ENCODE results near the gene LCNL1. TPM values are rescaled to one million over a fixed set of nuclear protein-coding genes. Genes with fewer than 3 reads are reported as not detected.

The LCNL1 gene
- polyA plus RNA-seq, 4 donors: 0.08 to 0.35 (median 0.19) TPM

DNA sequence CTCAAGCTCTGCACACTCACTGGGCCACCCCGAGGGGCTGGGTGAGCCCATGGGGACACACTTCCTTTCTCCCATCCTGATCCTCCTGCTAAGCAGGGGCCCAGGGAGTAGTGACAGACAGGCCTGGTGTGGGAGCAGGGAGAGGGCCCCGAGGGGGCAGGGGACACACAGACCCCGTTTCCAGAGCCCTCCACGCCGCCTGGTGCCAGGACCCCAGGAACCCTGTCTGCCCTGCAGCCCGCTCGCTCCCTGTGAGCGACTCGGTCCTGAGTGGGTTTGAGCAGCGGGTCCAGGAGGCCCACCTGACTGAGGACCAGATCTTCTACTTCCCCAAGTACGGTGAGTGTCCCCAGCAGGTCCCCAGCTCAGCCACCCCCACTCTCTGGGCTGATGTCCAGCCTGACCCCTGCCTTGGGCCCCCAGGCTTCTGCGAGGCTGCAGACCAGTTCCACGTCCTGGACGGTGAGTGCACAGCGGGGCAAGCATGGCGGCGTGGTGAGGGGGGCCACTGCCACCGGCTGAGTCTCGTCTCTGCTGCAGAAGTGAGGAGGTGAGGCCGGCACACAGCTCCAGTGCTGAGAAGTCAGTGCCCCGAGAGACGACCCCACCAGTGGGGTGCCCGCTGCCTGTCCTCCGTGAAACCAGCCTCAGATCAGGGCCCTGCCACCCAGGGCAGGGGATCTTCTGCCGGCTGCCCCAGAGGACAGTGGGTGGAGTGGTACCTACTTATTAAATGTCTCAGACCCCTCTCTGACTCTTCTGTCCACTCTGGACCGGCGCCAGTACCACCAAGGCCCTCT lies 36.4 kb upstream of the LCNL1 start:
- DNase-seq (ENCODE audit: low read depth in 4 of 4, low spot score in 3 of 4): no peak

DNA sequence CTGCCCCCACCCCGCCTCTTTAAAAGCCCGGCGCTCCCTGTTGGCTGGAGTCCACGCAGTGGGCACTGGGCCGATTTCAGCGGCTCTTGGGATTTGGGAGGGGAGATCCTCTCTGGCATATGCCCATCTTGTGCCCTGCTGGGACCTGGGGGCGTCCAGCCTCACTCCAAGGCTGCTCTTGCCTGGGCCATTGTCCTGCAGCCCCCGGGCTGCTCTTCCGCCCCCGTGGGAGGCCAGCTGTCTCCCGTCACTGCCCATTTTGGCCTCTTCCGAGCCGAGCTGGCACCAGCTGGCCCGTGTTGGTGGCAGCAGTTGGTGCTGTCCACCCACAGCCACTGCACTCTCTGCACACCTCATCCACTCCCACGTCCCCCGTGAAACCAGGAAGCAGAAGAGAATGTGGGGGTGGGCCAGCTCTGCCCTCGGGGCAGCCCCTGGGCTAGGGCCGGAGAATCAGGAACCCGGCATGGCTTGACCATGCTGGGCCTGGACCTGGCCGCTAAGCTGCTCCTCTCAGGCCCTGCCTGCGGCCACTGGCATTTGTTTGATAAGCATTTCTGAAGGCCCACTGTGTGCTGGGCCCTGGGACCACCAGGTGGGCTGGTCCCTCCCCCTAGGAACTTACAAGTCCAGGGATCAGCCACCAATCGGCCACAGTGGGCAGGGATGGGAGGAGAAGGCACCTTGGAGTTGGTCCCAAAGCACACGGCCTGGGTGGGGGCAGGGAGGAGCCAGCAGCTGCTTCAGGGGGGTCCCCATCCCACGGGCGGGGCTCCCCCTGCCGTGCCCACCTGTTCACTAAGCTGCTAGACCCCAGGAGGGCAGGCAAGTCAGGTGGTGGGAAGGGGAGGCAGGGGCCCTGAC lies 35.5 kb upstream of the LCNL1 start:
- DNase-seq (ENCODE audit: low read depth in 4 of 4, low spot score in 3 of 4): no peak

DNA sequence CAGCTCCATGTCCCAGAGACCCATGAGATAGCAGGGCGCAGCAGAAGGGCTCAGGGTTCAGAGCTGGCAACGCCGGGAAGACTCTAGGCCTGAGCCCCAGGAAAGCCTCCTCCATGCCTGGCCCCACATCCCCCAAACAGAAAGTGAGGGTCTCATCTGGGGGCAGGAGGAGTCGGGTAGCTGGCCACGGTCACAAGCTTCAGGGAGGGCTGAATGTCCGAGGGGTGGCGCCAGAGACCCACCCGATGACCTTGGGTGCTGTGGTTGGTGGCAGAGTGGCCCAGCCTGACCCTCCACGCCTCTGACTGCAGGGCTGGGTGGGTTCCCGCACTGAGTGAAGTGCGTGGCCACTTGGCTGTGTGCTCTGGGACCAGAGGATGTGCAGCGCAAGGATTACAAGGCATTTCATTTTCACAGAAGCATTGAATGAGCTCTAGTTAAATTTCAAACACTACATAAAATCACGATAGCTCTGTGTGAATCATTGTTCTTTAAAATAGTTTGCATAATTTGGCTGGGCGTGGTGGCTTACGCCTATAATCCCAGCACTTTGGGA lies 34.8 kb upstream of the LCNL1 start:
- DNase-seq (ENCODE audit: low read depth in 4 of 4, low spot score in 3 of 4): no peak

DNA sequence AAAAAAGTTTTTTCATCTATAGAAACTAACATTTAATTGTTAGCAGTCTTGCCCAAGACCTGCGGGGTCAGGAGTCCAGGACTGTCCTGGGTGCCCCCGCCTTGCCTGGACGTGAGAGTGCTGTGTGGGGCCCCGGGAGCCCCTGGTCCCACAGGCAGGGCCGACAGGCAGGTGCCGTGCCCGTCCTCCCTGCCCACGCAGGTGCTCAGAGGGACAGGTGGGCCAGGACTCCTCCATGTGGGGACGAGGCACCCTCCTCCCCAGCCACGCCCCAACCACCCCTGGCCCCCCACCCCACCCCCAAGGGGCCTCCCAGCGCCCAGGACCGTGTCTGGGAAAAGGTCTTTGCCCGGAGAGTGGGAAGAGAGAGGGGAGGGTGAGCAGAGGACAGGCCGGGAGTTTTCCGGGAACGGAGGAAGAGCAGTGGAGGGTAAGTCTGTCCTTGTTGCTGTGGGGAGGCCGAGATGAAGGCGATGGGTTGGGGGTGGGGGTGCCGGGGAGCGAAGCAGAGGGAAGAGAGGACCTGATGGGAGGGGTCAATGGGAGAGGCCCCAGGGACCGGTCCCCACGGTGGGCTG lies 33.5 kb upstream of the LCNL1 start:
- DNase-seq (ENCODE audit: low read depth in 4 of 4, low spot score in 3 of 4): no peak

DNA sequence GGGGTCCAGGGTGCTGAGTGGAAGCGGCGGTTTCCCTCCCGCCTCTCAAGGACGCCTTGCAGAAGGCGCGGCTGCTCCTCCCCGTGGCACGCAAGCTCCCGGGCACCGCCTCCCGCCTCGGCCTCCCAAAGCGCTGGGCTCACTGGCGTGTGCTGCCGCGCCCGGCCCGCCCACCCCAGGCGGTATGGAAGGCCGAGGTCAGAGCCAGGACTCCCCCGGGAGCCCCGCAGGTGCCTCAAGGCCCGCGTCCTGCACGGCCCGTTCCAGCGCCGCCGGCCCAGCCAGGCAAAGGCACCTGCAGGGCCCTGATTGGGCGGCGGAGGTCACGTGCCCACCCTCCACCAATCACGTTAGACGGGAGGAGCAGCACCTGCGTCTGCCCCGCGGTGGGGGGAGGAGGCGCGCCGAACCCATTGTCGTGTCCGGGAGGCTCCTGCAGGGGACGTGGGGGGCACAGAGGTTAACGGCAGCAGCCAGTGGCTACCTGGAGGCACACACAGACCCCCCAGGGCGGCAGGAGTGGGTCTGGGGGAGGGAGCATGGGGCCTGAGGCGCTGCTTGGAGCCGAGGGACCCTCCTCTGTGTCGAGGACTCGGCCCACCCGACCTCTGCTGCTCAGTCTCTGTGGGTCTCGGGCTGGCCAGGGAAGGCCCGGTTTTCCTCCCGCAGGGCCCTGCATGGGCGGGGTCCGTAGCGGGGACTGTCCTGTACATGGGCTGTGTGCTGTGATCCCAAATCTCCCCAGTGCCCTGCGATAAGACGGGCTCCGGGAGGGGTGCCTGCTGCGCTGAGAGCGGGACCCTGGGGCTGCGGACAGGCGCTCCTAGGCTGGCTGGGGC lies 32.8 kb upstream of the LCNL1 start:
- peak; percentile 79 to 87 (median 84) for DNase-seq (ENCODE audit: low read depth in 4 of 4, low spot score in 3 of 4)

DNA sequence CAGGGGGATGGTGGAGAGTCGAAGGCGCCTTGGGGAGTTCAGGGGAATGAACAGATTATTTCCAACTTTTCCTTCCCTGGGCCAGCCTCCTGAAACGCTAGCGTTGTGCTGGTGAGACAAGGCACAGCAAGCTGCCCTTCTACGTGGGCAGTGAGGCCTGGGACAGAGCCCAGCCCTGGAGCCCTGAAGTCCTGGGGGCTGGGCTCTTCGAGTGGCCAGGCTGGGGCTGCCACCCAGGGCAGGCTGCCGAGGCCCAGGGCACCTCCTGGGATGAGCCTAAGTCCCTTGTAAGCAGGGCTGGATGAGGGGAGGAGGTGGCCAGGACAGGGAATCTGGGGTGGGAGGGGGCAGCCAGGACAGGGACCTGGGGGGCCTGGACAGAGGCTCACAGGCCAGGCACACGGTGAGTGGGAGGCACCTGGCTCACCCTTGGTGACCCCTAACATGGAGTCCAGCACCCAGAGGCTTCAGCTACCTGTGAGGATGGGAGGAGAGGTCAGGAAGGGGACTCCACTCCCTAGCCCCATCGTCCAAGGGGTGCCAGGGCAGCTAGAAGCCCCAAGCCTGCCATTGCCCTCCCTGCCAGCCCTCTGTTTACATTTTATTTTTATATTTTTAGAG lies 32.0 kb upstream of the LCNL1 start:
- no peak for DNase-seq (ENCODE audit: low read depth in 4 of 4, low spot score in 3 of 4)

DNA sequence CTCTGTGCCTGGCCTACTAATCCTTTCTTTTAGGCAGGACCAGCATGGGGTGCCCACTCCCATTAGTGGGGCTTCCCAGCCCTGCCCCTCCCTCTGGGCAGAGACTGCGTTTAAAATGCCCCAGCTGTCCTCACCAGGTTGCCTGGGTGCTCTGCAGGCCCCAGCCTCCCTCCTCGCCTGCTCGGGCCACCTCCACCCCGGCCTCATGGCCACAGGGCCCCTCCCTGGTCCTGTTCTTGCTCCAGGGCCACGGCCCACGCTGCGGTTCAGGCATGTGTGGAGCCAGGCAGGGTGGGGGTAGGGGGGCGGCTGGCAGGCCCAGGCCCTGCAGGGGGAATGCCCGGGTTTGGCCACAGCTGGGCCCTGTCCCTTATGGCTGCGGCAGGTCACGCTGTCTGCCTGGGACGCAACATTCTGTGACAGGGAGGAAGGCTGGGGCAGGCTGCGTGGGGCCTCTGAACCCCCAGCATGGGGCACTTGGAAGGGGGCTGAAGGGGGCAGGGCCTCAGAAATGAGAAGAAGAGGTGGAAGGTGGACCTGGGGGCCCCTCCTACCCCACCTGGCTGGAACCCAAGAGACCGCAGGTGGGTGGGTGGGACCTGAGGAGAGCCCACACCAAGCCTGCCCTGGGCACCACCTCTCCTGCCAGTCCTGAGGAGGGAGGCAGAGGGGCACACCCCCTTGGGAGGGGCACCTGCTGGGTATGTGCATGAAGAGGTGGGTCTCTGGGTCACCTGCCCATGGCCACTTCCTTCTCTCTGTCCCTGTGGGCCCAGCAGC lies 31.1 kb upstream of the LCNL1 start, which contains the start of gene LCN12:
LCN12 (plus strand) TSS at position 733 of the 780 bp plus-strand sequence. CDS start 55 bp downstream, outside the sequence.
- no peak for DNase-seq (ENCODE audit: low read depth in 4 of 4, low spot score in 3 of 4)

DNA sequence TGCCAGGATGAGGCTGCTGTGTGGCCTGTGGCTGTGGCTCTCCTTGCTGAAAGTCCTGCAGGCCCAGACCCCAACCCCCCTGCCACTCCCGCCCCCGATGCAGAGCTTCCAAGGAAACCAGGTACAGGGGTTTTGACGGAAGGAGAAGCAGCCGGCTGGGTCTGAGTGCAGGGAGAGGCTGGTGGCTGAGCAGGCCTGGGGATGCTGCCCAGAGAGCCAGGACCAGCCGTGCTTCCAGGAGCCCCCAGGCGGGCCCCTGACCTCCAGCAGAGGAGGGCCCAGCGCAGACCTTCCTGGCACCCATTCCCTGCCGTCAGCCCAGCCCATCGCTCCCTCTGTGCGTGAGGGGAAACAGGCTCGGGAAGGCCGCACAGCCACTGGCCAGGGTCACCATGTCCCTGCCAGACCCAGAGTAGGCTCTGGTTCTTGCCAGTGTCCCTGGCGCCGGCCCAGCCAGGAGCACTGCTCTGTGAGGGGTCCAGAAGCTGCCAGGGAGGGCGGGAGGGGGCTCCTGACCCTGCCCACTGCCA lies 30.4 kb upstream of the LCNL1 start:
- no peak for DNase-seq (ENCODE audit: low read depth in 4 of 4, low spot score in 3 of 4)

DNA sequence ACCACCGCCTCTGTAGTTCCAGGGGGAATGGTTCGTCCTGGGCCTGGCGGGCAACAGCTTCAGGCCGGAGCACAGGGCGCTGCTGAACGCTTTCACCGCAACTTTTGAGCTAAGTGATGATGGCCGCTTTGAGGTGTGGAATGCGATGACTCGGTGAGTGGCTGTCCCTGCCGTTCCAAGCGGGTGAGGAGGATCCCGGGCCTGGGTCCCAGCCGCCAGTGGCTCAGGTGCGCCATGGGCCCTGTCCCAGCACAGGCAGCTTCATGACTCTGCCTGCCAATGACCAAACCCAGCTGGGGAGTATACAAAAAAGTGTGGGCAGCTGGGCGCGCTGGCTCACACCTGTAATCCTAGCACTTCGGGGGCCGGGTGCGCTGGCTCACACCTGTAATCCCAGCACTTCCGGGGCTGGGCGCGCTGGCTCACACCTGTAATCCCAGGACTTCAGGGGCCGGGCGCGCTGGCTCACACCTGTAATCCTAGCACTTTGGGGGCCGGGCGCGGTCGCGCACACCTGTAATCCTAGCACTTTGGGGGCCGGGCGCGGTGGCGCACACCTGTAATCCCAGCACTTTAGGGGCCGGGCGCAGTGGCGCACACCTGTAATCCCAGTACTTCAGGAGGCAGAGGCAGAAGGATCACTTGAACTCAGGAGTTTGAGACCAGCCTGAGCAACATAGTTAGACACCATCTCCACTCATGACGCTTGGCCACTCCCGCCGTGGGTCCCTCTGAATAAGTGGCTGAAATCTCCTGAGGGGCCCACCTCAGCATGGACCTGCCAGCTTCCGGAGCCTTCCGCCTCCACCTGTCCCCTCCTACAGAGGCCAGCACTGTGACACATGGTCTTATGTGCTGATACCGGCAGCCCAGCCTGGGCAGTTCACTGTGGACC lies 29.7 kb upstream of the LCNL1 start:
- no peak for DNase-seq (ENCODE audit: low read depth in 4 of 4, low spot score in 3 of 4)

DNA sequence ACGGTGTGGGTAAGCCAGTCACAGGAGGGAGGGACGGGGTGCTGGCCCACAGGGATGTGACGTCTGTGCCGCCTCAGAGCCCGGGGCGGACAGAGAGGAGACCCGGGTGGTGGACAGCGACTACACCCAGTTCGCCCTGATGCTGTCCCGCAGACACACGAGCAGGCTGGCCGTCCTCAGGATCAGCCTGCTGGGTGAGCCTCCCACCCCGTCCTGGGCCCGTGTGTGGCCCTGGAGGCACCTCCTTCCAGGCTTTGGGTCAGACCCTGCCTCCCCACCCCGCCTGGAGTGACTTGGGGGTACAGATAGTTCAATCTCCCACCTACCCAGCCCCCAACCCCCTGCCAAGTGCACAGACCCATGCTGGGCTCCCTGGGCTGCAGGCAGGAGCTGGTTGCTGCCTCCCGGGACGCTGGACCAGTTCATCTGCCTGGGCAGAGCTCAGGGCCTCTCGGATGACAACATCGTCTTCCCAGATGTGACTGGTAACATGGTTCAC lies 29.0 kb upstream of the LCNL1 start:
- no peak for DNase-seq (ENCODE audit: low read depth in 4 of 4, low spot score in 3 of 4)

DNA sequence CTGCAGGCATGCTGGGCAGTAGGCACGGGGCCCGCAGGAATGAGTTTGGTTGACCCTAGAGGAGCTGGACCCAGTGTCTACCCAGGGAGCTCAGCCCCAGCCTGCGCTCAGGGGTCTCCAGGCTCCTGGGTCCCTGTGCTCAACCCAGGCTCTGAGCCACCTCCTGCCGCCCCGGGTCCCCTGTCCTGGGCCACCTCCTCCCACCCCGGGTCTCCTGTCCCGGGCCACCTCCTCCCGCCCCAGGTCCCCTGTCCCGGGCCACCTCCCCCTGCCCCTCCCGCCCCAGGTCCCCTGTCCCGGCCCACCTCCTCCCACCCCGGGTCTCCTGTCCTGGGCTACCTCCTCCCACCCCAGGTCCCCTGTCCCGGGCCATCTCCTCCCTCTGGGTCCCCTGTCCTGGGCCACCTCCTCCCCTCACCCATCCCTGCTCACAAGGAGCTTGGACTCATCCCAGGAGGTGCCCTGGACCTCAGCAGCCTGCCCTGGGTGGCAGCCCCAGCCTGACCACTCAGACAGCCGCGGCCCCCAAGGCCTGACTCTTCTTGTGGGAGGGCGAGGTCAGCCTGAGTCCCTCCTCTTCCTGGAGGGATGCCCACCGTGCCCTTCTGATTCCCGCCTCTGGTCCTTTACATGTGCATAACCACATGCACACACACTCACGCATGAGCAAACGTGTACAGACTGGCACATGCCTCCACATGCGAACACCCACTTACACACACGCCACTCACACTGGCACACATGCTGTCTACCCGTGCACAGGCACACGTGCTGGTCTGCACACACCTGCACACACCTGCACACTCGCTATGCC lies 28.3 kb upstream of the LCNL1 start:
- no peak for DNase-seq (ENCODE audit: low read depth in 4 of 4, low spot score in 3 of 4)

DNA sequence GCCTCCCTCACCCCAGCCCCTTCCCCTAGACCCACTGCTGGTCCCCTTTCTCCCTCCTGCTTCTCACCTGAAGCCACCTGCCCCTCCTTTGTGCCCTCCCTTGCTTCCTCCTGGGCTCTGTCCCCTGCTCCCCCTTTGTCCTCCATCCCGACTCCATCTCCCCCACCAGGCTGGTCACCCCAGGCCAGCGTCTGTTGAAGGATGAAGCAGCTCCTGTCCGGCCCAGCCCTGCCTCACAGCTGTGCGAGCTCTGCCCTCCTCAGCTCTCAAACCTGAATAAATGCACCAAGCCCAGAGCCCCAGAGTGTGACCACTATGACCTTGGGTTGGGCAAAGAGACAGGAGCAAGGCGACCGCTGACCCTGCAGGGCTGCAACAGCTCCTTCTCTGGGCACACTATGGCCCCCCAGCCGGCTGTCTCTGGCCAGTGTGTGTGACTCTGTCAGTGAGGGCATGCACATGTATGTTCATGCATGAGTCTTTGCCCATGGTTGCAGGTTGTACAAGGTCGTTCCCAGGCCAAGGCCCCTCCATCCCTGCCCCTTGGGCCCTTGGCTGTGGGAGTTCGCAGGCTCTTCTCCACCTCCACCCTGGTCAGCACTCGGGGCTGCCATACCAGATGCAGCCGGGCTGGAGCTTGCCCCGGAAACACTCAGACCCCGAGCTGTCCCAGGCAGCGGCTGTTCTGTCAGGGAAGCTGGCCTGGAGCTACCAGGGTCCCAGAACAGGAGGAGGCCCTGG lies 27.4 kb upstream of the LCNL1 start:
- DNase-seq (ENCODE audit: low read depth in 4 of 4, low spot score in 3 of 4): no peak

DNA sequence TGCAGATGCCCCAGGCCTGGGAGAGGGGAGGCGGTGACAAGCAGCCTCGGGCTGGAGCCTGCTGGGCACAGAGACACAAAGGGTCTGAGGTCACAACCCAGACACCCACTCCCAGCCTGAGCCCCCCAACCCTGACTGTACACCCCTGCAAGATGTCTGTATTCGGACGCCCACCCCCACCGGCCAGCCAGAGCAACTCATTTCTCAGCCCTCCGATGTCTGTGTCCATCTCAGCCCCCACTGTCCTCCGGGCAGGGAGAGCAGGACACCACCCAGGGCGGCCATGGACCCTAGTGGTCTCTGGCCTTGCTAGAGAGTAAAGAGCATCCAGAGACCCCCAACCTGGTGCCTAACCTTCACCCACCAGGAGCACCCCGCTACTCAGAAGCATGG lies 26.9 kb upstream of the LCNL1 start:
- no peak for DNase-seq (ENCODE audit: low read depth in 4 of 4, low spot score in 3 of 4)

DNA sequence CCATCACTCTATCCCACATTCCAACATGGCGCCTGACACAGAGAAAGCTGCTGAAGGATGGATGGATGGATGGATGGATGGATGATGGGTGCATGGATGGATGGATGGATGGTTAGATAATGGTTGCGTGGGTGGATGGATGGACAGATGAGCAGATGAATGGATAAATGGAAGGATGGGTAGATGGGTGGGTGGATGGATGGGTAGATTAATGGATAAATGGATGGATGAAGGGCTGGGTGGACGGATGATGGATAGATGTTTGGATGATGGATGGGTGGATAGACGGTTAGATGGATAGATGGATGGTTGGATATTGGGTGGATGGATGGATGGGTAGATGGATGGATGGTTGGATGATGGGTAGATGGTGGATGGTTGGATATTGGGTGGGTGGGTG lies 26.2 kb upstream of the LCNL1 start:
- no peak for DNase-seq (ENCODE audit: low read depth in 4 of 4, low spot score in 3 of 4)

DNA sequence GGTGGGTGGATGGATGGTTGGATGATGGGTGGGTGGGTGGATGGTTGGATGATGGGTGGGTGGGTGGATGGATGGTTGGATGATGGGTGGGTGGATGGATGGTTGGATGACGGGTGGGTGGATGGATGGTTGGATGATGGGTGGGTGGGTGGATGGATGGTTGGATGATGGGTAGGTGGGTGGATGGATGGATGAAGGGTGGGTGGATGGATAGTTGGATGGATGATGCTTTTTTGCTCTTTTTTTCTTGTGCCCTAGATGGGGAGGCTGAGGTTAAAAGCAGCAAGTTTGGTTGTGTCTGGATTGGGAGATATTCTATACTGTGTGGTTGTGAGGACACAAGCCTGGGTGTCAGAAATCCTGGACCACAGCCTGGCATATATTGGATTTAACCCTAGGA lies 25.3 kb upstream of the LCNL1 start:
- DNase-seq (ENCODE audit: low read depth in 4 of 4, low spot score in 3 of 4): no peak

DNA sequence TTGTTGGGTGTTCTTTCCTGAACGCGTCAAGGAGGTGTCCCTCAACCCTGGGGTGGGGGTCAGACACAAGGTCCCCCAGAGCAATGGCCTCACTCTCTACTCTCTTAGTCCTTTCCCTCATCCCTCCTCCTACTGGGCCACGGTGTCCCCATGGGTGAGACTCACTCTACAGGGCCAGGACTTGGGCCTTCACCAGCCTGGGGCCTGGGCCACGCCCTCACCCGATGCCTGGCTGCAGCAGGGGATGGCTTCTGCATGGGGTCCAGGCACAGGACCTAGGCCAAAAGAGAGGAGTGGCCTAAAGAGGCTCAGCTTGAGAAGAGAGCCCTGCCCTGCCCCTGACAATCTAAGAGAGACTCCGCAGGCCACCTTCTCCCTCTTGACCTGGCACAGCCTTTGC lies 24.9 kb upstream of the LCNL1 start:
- DNase-seq (ENCODE audit: low read depth in 4 of 4, low spot score in 3 of 4): no peak
